Osteoblast (primary cell): ENCODE results near the gene ZNF524. TPM values are rescaled to one million over a fixed set of nuclear protein-coding genes. Genes with fewer than 3 reads are reported as not detected.
"Not testable (repeated sequence)": the region's sequence is repeated elsewhere in the genome, so short reads cannot be mapped to it uniquely, and the experiment has no call there.

Source experiments
- DNase-seq: peaks from one replicate; pipeline ENCODE4 v3.0.0; 2011; ENCODE audit warnings: low spot score, mixed read lengths; ENCODE audit not compliant: insufficient read length; ENCODE audit errors: missing footprints
- H2AFZ ChIP-seq: 2 replicates; pipeline ENCODE4 v1.6.0; 2011; ENCODE audit warnings: mild to moderate bottlenecking, low read length
- H3K27ac ChIP-seq: 2 replicates; pipeline ENCODE4 v1.5.1; 2011; ENCODE audit warnings: mild to moderate bottlenecking, low read depth, low read length, moderate library complexity
- H3K27me3 ChIP-seq: 2 replicates; pipeline ENCODE4 v1.6.0; 2012; ENCODE audit warnings: mild to moderate bottlenecking, control low read depth, inconsistent platforms, low read length, moderate library complexity; ENCODE audit not compliant: insufficient read depth
- H3K36me3 ChIP-seq: 2 replicates; pipeline ENCODE4 v1.5.1; 2011; ENCODE audit warnings: mild to moderate bottlenecking, low read length, control low read depth, moderate library complexity; ENCODE audit not compliant: insufficient read depth
- H3K4me1 ChIP-seq: 2 replicates; pipeline ENCODE4 v1.5.1; 2011; ENCODE audit warnings: mild to moderate bottlenecking, low read length, control low read depth, moderate library complexity; ENCODE audit not compliant: insufficient read depth
- H3K4me2 ChIP-seq: 2 replicates; pipeline ENCODE4 v1.6.0; 2011; ENCODE audit warnings: mild to moderate bottlenecking, low read length; ENCODE audit not compliant: insufficient read depth
- H3K4me3 ChIP-seq: fragments of 200-600 bp; sonication (generic); 3 replicates; pipeline ENCODE4 v1.5.1; 2012; ENCODE audit warnings: mild to moderate bottlenecking, low read length, inconsistent platforms; ENCODE audit not compliant: insufficient read depth
- H3K79me2 ChIP-seq: 2 replicates; pipeline ENCODE4 v1.6.0; 2012; ENCODE audit warnings: mild to moderate bottlenecking, low read length, control low read depth, inconsistent platforms; ENCODE audit not compliant: insufficient read depth
- H3K9me3 ChIP-seq: 2 replicates; pipeline ENCODE4 v1.5.1; 2011; ENCODE audit warnings: low read depth, low read length, control low read depth
- H4K20me1 ChIP-seq: 2 replicates; pipeline ENCODE4 v1.6.0; 2012; ENCODE audit warnings: mild to moderate bottlenecking, low read length, control low read depth; ENCODE audit not compliant: insufficient read depth
- total RNA-seq: library from RNA; depleted of rRNA; stranded (reverse); fragments of >200 nt; gene quantifications from 2 replicates; pipeline ENCODE4 v1.2.3, GENCODE V29; 2012
- TF ChIP-seq, protein P1 (sequence below): IDR thresholded peaks from 2 replicates; pipeline ENCODE4 v1.5.1; 2011; ENCODE audit warnings: mild to moderate bottlenecking, low read depth, low read length, moderate library complexity; ENCODE audit errors: extremely low read depth

Gene ZNF524
- total RNA-seq, 1 donor, result 11.2 TPM

DNA sequence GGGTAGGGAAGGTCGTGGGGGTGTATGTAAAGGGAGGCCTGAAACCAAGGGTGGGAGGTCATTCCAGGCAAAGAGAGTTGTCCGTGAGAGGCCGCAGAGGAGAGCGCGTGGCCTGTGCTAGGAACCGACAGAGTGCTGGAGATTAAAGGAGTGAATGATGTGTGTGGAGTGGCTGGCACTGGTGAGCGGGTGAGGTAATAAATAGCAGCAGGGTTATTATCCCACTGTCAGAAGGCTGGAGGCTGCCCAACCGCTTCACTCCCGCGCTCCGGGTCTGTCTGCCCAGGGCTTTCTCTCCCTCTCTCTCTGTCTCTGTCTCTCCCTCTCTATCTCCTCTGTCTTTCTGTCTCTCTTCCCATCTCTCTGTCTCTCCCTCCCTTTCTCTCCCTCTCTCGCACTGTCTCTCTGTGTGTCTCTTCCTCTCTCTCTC lies 36.8 kb upstream of the ZNF524 start:
- TF ChIP-seq, protein P1, sequence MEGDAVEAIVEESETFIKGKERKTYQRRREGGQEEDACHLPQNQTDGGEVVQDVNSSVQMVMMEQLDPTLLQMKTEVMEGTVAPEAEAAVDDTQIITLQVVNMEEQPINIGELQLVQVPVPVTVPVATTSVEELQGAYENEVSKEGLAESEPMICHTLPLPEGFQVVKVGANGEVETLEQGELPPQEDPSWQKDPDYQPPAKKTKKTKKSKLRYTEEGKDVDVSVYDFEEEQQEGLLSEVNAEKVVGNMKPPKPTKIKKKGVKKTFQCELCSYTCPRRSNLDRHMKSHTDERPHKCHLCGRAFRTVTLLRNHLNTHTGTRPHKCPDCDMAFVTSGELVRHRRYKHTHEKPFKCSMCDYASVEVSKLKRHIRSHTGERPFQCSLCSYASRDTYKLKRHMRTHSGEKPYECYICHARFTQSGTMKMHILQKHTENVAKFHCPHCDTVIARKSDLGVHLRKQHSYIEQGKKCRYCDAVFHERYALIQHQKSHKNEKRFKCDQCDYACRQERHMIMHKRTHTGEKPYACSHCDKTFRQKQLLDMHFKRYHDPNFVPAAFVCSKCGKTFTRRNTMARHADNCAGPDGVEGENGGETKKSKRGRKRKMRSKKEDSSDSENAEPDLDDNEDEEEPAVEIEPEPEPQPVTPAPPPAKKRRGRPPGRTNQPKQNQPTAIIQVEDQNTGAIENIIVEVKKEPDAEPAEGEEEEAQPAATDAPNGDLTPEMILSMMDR, result no peak
- Histone ChIP-seq H4K20me1 (no peaks in the 10 kb centered on the region), H3K36me3 (no peaks in the 10 kb centered on the region), H2AFZ (no peak overlapping the region), H3K4me2 (no peak overlapping the region), H3K27ac (no peak overlapping the region), H3K79me2 (no peaks in the 10 kb centered on the region), H3K9me3 (no peaks in the 10 kb centered on the region), H3K4me1 (no peaks in the 10 kb centered on the region), H3K27me3 (no peaks in the 10 kb centered on the region), H3K4me3 (no peak overlapping the region)
- DNase-seq, result peak; percentile 83

DNA sequence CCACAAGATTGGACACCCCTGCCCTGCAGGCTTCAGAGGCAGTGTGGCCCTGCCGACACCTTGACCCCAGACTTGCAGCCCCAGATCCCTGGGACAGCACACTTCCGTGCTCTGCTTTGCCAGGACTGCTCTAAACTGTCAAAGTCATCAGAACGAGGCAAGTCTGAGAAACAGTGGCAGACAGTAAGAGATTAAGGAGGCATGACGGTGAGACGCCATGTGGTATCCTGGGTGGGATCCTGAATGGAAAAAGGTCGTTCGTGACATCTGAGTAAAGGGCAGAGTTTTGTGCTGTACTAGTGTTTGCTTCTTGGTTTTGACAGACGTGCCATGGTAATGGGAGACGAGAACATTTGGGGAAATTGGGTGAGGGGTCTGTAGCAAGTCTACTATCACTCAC lies 33.3 kb upstream of the ZNF524 start:
- Histone ChIP-seq H3K36me3 (no peaks in the 10 kb centered on the region), H3K9me3 (no peaks in the 10 kb centered on the region), H2AFZ (no peak overlapping the region), H3K27ac (no peak overlapping the region), H3K79me2 (no peaks in the 10 kb centered on the region), H3K4me3 (no peak overlapping the region), H3K4me1 (no peaks in the 10 kb centered on the region), H3K27me3 (no peaks in the 10 kb centered on the region), H3K4me2 (no peak overlapping the region), H4K20me1 (no peaks in the 10 kb centered on the region)
- TF ChIP-seq, protein P1, result no peak
- DNase-seq, result peak; percentile 21

DNA sequence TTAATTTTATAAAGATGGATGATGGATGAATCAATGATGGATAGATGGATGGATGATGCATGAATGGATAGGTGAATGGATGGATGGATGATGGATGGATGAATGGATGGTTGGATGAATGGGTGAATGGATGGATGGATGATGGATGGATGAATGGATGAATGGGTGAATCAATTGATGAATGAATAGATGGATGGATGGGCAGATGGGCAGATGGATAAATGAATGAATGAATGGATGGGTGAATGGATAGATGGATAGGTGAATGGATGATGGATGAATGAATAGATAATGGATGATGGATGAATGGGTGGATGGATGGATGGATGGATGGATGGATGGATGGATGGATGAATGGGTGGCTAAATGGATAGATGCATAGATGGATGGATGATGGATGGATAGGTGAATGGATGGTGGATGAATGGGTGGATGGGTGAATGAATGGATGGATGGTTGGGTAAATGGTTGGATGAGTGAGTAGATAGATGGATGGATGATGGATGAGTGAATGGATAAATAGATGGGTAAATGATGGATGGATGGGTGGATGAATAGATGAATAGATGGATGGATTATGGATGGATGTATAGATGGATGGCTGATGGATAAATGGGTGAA lies 32.3 kb upstream of the ZNF524 start:
- Histone ChIP-seq H3K4me1 (no peaks in the 10 kb centered on the region), H3K36me3 (no peaks in the 10 kb centered on the region), H3K27me3 (no peaks in the 10 kb centered on the region), H3K79me2 (no peaks in the 10 kb centered on the region), H3K9me3 (no peaks in the 10 kb centered on the region), H2AFZ (no peak overlapping the region), H3K4me3 (no peak overlapping the region), H3K27ac (no peak overlapping the region), H3K4me2 (no peak overlapping the region), H4K20me1 (no peaks in the 10 kb centered on the region)
- DNase-seq, result no peak
- TF ChIP-seq, protein P1, result no peak

DNA sequence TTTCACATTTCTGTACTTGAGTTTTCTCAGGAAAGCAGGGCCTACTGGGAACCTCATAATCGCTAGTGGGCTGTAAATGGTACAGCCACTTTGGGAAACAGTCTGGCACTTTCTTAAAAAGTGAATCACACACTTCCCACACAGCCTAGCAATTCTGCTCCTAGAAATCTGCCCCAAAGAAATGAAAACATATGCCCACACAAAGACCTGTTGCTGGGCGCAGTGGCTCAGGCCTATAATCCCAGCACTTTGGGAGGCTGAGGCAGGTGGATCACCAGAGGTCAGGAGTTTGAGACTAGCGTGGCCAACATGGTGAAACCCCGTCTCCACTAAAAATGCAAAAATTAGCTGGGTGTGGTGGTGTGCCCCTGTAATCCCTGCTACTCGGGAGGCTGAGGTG lies 30.6 kb upstream of the ZNF524 start:
- not testable (repeated sequence) for H2AFZ ChIP-seq, H3K4me2 ChIP-seq, H3K4me3 ChIP-seq, H3K27me3 ChIP-seq, H3K4me1 ChIP-seq, DNase-seq, H3K27ac ChIP-seq, H3K79me2 ChIP-seq, H4K20me1 ChIP-seq, H3K36me3 ChIP-seq, H3K9me3 ChIP-seq

DNA sequence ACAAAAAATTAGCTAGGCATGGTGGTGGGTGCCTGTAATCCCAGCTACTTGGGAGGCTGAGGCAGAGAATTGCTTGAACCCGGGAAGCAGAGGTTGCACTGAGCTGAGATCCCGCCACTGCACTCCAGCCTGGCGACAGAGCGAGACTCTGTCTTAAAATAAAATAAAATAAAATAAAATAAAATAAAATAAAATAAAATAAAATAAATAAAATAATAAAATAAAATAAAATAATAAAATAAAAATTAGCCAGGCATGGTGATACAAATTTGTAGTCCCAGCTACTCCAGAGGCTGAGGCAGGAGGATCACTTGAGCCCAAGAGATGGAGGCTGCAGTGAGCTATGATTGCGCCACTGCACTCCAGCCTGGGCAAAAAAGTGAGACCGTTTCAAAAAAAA lies 26.2 kb upstream of the ZNF524 start:
- not testable (repeated sequence) for H3K27me3 ChIP-seq, H3K4me1 ChIP-seq, DNase-seq, H3K4me3 ChIP-seq, H4K20me1 ChIP-seq, H3K4me2 ChIP-seq, H3K9me3 ChIP-seq, H3K79me2 ChIP-seq, H3K27ac ChIP-seq, H2AFZ ChIP-seq
- peaks cover 10% of the 10 kb centered on the region for H3K36me3 ChIP-seq
